ENCODE data around the gene SPTLC1. TPM values are rescaled to one million over a fixed set of nuclear protein-coding genes. Genes with fewer than 3 reads are reported as not detected.

Gene SPTLC1
- total RNA-seq, 1 experiment from 2014 or later = 58.8 TPM

- intact Hi-C loops (cut with micrococcal nuclease; ENCODE audit: unreplicated experiment) = no loop called here
- H3K27me3 ChIP-seq (ENCODE audit: control insufficient read depth, insufficient read depth, low read length) = no peaks in the 10 kb centered on the region
- ATAC-seq (no peak), DNase-seq (ENCODE audit: low read depth, low spot score) (no peak)
- BruUV-seq (replicated peaks) = no TSS peak
- ChIA-PET CTCF (no interaction called here), POLR2A (no interaction called here)
- H3K36me3 ChIP-seq (ENCODE audit: control insufficient read depth, insufficient read depth, low read length) = peaks cover 8% of the 10 kb centered on the region; the same call in 1 of the 2 replicates
- in situ Hi-C loops (cut with HindIII; ENCODE audit: low pct_unique_long_range_greater_than_20kb, low sequenced_read_pairs) = no loop called here
- H3K9me3 ChIP-seq (ENCODE audit: control insufficient read depth, insufficient read depth, low read depth, low read length) = no peaks in the 10 kb centered on the region
- H3K27ac ChIP-seq (ENCODE audit: low read length) = no peak overlapping the region
- H3K4me3 ChIP-seq (ENCODE audit: low read depth in 2 of 2, low read length in 2 of 2) = no peak overlapping the region
- no peaks in the 10 kb centered on the region for H3K4me1 ChIP-seq (ENCODE audit: control insufficient read depth, insufficient read depth, low read length)
- TF ChIP-seq SIN3A (IDR thresholded peaks at IDR 0.05; ENCODE audit: borderline replicate concordance, insufficient read depth, low read depth, low read length) (no peak), TCF7L2 (IDR thresholded peaks at IDR 0.05; ENCODE audit: low read depth, low read length) (no peak), POLR2AphosphoS5 (IDR thresholded peaks at IDR 0.05; ENCODE audit: low read depth, low read length) (no peak)
- TF ChIP-seq, protein P1, sequence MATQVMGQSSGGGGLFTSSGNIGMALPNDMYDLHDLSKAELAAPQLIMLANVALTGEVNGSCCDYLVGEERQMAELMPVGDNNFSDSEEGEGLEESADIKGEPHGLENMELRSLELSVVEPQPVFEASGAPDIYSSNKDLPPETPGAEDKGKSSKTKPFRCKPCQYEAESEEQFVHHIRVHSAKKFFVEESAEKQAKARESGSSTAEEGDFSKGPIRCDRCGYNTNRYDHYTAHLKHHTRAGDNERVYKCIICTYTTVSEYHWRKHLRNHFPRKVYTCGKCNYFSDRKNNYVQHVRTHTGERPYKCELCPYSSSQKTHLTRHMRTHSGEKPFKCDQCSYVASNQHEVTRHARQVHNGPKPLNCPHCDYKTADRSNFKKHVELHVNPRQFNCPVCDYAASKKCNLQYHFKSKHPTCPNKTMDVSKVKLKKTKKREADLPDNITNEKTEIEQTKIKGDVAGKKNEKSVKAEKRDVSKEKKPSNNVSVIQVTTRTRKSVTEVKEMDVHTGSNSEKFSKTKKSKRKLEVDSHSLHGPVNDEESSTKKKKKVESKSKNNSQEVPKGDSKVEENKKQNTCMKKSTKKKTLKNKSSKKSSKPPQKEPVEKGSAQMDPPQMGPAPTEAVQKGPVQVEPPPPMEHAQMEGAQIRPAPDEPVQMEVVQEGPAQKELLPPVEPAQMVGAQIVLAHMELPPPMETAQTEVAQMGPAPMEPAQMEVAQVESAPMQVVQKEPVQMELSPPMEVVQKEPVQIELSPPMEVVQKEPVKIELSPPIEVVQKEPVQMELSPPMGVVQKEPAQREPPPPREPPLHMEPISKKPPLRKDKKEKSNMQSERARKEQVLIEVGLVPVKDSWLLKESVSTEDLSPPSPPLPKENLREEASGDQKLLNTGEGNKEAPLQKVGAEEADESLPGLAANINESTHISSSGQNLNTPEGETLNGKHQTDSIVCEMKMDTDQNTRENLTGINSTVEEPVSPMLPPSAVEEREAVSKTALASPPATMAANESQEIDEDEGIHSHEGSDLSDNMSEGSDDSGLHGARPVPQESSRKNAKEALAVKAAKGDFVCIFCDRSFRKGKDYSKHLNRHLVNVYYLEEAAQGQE (IDR thresholded peaks at IDR 0.05; ENCODE audit: insufficient read depth in 1 of 2, low read depth in 2 of 2, low read length in 1 of 2) = no peak
- TF ChIP-seq, protein P2, sequence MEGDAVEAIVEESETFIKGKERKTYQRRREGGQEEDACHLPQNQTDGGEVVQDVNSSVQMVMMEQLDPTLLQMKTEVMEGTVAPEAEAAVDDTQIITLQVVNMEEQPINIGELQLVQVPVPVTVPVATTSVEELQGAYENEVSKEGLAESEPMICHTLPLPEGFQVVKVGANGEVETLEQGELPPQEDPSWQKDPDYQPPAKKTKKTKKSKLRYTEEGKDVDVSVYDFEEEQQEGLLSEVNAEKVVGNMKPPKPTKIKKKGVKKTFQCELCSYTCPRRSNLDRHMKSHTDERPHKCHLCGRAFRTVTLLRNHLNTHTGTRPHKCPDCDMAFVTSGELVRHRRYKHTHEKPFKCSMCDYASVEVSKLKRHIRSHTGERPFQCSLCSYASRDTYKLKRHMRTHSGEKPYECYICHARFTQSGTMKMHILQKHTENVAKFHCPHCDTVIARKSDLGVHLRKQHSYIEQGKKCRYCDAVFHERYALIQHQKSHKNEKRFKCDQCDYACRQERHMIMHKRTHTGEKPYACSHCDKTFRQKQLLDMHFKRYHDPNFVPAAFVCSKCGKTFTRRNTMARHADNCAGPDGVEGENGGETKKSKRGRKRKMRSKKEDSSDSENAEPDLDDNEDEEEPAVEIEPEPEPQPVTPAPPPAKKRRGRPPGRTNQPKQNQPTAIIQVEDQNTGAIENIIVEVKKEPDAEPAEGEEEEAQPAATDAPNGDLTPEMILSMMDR (IDR thresholded peaks at IDR 0.05) = no peak
Measured at GRCh38 chr9:92033991-92034390, 81.2 kb downstream of the SPTLC1 start.

DNA sequence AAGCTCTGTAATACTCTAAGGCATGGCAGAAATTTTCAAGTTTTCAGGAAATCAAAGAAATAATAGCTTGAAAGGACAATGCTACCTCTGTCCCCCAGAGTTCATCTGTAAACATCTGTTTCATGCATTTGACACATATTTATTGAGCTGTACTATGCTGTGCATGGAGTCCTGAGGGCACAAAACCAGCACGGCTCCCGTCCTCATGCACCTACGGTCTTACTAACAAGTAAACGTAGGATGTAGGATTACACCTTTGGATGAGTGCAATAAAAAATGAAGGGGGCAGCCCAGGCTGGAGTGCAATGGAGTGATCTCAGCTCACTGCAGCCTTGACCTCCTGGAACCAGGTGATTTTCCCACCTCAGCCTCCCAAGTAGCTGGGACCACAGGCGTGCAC lies 81.9 kb downstream of the SPTLC1 start:
- Histone ChIP-seq H3K4me1 (ENCODE audit: control insufficient read depth, insufficient read depth, low read length) (no peaks in the 10 kb centered on the region), H3K4me3 (ENCODE audit: low read depth in 2 of 2, low read length in 2 of 2) (no peak overlapping the region), H3K9me3 (ENCODE audit: control insufficient read depth, insufficient read depth, low read depth, low read length) (no peaks in the 10 kb centered on the region), H3K27me3 (ENCODE audit: control insufficient read depth, insufficient read depth, low read length) (no peaks in the 10 kb centered on the region), H3K27ac (ENCODE audit: low read length) (no peak overlapping the region), H3K36me3 (ENCODE audit: control insufficient read depth, insufficient read depth, low read length) (peaks cover 8% of the 10 kb centered on the region; the same call in 1 of the 2 replicates)
- ChIA-PET POLR2A (no interaction called here), CTCF (no interaction called here)
- in situ Hi-C loops (cut with HindIII; ENCODE audit: low pct_unique_long_range_greater_than_20kb, low sequenced_read_pairs) = no loop called here
- no peak for DNase-seq (ENCODE audit: low read depth, low spot score)
- TF ChIP-seq TCF7L2 (IDR thresholded peaks at IDR 0.05; ENCODE audit: low read depth, low read length) (no peak), SIN3A (IDR thresholded peaks at IDR 0.05; ENCODE audit: borderline replicate concordance, insufficient read depth, low read depth, low read length) (no peak), POLR2AphosphoS5 (IDR thresholded peaks at IDR 0.05; ENCODE audit: low read depth, low read length) (no peak)
- TF ChIP-seq, protein P2 (IDR thresholded peaks at IDR 0.05) = no peak
- TF ChIP-seq, protein P1 (IDR thresholded peaks at IDR 0.05; ENCODE audit: insufficient read depth in 1 of 2, low read depth in 2 of 2, low read length in 1 of 2) = no peak
- no peak for ATAC-seq
- intact Hi-C loops (cut with micrococcal nuclease; ENCODE audit: unreplicated experiment) = no loop called here
- BruUV-seq (replicated peaks) = no TSS peak

All from Panc1 (cell line).